Neural cell (in vitro differentiated cells): ENCODE results near the gene APOF.

Source experiments
- CTCF ChIP-seq: fragments of 450-650 bp; IDR thresholded peaks from 2 replicates; pipeline ENCODE4 v1.5.1; 2014; ENCODE audit warnings: antibody characterized with exemption, mild to moderate bottlenecking, moderate library complexity; ENCODE audit not compliant: poor library complexity, severe bottlenecking
- MXI1 ChIP-seq: fragments of 450-650 bp; conservative IDR thresholded peaks from 2 replicates; pipeline ENCODE4 v1.6.1; 2014; ENCODE audit warnings: antibody characterized with exemption, mild to moderate bottlenecking; ENCODE audit not compliant: poor library complexity, severe bottlenecking
- REST ChIP-seq: IDR thresholded peaks from 2 replicates; pipeline ENCODE4 v1.6.1; 2012; ENCODE audit warnings: borderline replicate concordance
- SMC3 ChIP-seq: fragments of 450-650 bp; conservative IDR thresholded peaks from 2 replicates; pipeline ENCODE4 v1.6.1; 2014; ENCODE audit warnings: antibody characterized with exemption, mild to moderate bottlenecking, moderate library complexity; ENCODE audit not compliant: poor library complexity
- TAF1 ChIP-seq: IDR thresholded peaks from 2 replicates; pipeline ENCODE4 v1.6.1; 2012; ENCODE audit warnings: low read depth

GRCh38 chr12:56315249-56315621 lies 47.4 kb downstream of the APOF start:
- TF ChIP-seq CTCF (no peak), SMC3 (no peak), TAF1 (no peak), MXI1 (no peak), REST (no peak)
